ENCODE measurements around the gene MAN1C1.

MAN1C1 gene

GRCh38 chr1:25673962-25674806, 57.6 kb downstream of the MAN1C1 start:
- no peak for DNase-seq (ENCODE audit: low spot score)
- peaks cover 83% of the 10 kb centered on the region for H3K27me3 Mint-ChIP-seq (ENCODE audit: low read depth)
- peaks cover 7% of the 10 kb centered on the region for H3K9me3 Mint-ChIP-seq
- no peak overlapping the region for H3K27ac Mint-ChIP-seq
- peak overlapping the region; percentile 5 for H3K4me3 Mint-ChIP-seq
- H3K36me3 Mint-ChIP-seq (ENCODE audit: low read depth), result peaks cover 12% of the 10 kb centered on the region
- H3K4me1 Mint-ChIP-seq (ENCODE audit: low read depth), result peaks cover 58% of the 10 kb centered on the region

DNA sequence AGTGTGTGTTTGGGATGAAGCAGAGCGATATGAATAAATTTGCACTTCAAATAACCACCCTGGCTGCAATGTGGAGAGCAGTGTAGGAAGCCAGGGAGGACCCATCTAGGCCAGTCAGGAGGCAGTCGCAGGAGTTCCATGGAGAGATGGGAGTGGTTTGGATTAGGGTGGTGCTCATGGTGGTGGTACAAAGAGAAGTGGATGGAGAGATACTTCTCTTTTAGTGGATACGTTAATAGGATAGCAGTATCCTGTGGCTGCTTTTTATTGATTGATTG, 58.2 kb downstream of the MAN1C1 start:
- DNase-seq (ENCODE audit: low spot score), result no peak
- Mint-ChIP-seq H3K27me3 (ENCODE audit: low read depth) (peaks cover 85% of the 10 kb centered on the region), H3K36me3 (ENCODE audit: low read depth) (peaks cover 12% of the 10 kb centered on the region), H3K4me3 (peak overlapping the region; percentile 5), H3K9me3 (peaks cover 7% of the 10 kb centered on the region), H3K4me1 (ENCODE audit: low read depth) (peaks cover 56% of the 10 kb centered on the region), H3K27ac (no peak overlapping the region)

- peaks cover 12% of the 10 kb centered on the region for H3K36me3 Mint-ChIP-seq (ENCODE audit: low read depth)
- DNase-seq (ENCODE audit: low spot score), result peak; percentile 93
- H3K9me3 Mint-ChIP-seq, result peaks cover 7% of the 10 kb centered on the region
- H3K4me1 Mint-ChIP-seq (ENCODE audit: low read depth), result peaks cover 56% of the 10 kb centered on the region
- H3K4me3 Mint-ChIP-seq, result peak overlapping the region; percentile 66
- peaks cover 86% of the 10 kb centered on the region for H3K27me3 Mint-ChIP-seq (ENCODE audit: low read depth)
- H3K27ac Mint-ChIP-seq, result peak overlapping the region; percentile 29
These were observed 59.3 kb downstream of the MAN1C1 start for GRCh38 chr1:25675729-25676476.

DNA sequence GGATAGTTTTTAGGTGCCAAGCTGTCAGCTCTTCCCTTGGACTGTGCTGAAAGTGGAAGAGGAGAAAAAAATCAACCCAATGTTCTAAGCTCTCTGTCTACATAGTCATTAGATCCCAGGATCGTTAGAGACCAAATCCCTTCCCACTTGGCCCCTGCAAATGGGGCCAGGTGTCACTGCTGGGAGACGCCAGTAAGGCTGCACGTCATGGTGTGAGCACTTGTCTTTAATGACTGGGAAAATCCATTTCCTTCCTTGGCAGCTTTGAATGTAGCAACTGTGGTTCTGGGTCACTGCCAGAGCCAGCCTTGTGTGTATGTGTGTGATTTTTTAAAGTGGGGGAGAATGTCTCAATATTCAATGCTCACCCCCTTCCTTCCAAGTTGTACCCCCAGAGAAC, 59.9 kb downstream of the MAN1C1 start:
- no peak for DNase-seq (ENCODE audit: low spot score)
- Mint-ChIP-seq H3K36me3 (ENCODE audit: low read depth) (peaks cover 12% of the 10 kb centered on the region), H3K27me3 (ENCODE audit: low read depth) (peaks cover 86% of the 10 kb centered on the region), H3K4me3 (peak overlapping the region; percentile 66), H3K27ac (no peak overlapping the region), H3K9me3 (peaks cover 7% of the 10 kb centered on the region), H3K4me1 (ENCODE audit: low read depth) (peaks cover 56% of the 10 kb centered on the region)

DNA sequence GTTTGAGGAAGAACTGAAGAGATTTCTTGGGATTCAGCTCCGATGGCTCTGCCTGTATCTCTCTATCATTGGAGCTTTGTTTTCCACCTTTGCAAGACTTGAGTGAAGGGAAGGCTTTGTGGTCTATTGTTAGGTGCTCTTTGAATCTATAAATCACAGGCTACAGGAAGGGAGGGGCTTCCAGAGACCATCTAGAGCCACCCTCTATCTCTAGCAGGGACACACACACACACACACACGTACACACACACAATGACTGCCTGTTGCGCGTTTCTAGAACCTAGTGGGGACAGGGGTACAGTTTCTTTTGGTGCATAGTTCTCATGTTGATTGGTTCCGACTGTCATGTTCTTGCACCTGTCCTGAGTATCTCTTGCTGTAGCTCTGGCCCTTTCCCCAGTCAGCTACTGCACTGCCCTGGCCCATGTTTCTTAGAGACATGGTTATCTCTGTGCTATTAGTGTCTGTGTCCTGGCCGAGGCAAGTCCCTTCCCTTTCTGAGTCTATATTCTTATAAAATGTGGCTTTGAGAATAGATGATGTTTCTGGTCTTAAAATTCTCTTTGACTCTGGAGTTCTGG, 60.7 kb downstream of the MAN1C1 start:
- no peak overlapping the region for H3K27ac Mint-ChIP-seq
- H3K9me3 Mint-ChIP-seq, result peaks cover 5% of the 10 kb centered on the region
- no peak for DNase-seq (ENCODE audit: low spot score)
- H3K4me3 Mint-ChIP-seq, result peak overlapping the region; percentile 66
- peaks cover 86% of the 10 kb centered on the region for H3K27me3 Mint-ChIP-seq (ENCODE audit: low read depth)
- peaks cover 56% of the 10 kb centered on the region for H3K4me1 Mint-ChIP-seq (ENCODE audit: low read depth)
- H3K36me3 Mint-ChIP-seq (ENCODE audit: low read depth), result peaks cover 9% of the 10 kb centered on the region

DNA sequence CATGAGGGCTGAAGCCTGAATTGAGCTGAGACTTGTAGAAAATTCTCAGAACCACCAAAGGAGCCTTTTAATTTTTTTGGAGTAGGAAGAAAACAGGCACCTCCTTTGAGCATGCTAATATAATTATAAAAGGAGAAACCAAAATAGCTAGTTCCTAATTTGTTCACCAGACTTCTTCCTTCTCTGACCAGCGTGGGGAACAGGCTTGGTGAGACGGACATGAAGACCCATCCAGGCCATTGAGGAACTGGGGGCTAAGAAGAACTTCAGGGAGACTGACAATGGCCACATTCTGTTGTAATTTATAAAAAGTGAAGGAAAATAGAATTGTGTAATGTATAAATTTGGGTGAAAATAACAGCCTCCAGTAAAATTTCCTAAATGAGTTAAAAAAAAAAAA, 62.6 kb downstream of the MAN1C1 start:
- no peak overlapping the region for H3K27ac Mint-ChIP-seq
- H3K9me3 Mint-ChIP-seq, result no peaks in the 10 kb centered on the region
- no peak for DNase-seq (ENCODE audit: low spot score)
- peaks cover 43% of the 10 kb centered on the region for H3K4me1 Mint-ChIP-seq (ENCODE audit: low read depth)
- H3K36me3 Mint-ChIP-seq (ENCODE audit: low read depth), result peaks cover 2% of the 10 kb centered on the region
- no peak overlapping the region for H3K4me3 Mint-ChIP-seq
- peaks cover 82% of the 10 kb centered on the region for H3K27me3 Mint-ChIP-seq (ENCODE audit: low read depth)

GRCh38 chr1:25680701-25681100, 64.1 kb downstream of the MAN1C1 start:
- no peak overlapping the region for H3K27ac Mint-ChIP-seq
- DNase-seq (ENCODE audit: low spot score), result no peak
- peaks cover 87% of the 10 kb centered on the region for H3K27me3 Mint-ChIP-seq (ENCODE audit: low read depth)
- no peaks in the 10 kb centered on the region for H3K36me3 Mint-ChIP-seq (ENCODE audit: low read depth)
- no peaks in the 10 kb centered on the region for H3K9me3 Mint-ChIP-seq
- H3K4me1 Mint-ChIP-seq (ENCODE audit: low read depth), result peaks cover 28% of the 10 kb centered on the region
- no peak overlapping the region for H3K4me3 Mint-ChIP-seq

GRCh38 chr1:25682059-25682601, 65.5 kb downstream of the MAN1C1 start:
- DNase-seq (ENCODE audit: low spot score), result no peak
- Mint-ChIP-seq H3K9me3 (no peaks in the 10 kb centered on the region), H3K27ac (no peak overlapping the region), H3K4me3 (no peak overlapping the region), H3K36me3 (ENCODE audit: low read depth) (no peaks in the 10 kb centered on the region), H3K27me3 (ENCODE audit: low read depth) (peaks cover 83% of the 10 kb centered on the region), H3K4me1 (ENCODE audit: low read depth) (peaks cover 14% of the 10 kb centered on the region)

DNA sequence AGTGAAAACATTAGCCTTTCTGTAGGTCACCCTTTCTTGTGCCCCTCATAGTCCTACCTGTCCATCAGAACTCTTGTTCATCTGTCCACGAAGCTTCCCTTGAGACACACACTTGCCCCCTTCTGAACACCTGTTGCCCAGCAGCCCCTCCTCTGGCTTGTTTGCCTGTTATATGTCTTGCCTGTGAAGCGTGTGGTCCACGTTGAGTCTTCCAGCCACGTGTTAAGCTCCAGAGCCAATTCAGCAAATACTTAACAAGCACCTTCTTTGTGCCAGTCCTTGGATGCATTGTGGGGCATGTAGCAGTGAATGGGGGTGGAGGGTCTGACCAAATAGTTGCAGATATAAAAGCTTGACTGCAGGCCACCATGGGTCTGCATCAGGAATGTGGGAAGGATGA, 66.6 kb downstream of the MAN1C1 start:
- no peak overlapping the region for H3K4me3 Mint-ChIP-seq

DNA sequence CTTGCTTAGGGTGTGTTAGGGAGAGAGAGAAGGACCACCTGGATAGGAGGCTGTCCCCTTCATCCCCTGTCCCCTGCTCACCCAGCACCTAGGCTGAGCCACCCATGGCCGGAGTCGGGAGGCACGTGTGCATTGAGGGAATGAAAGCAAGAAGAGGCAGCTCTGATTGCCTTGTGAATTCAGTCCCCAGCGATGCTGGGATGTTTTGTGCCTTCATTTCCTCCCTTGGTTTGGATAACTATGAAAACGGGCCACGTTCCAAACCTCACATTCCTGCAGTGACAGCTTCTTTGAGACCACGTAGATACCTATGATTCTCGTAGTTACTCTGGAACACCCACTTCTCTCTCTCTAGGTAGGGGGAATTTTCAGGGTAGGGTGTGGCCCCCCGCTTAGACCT, 67.1 kb downstream of the MAN1C1 start:
- Mint-ChIP-seq H3K9me3 (no peaks in the 10 kb centered on the region), H3K36me3 (ENCODE audit: low read depth) (no peaks in the 10 kb centered on the region), H3K4me3 (no peak overlapping the region), H3K4me1 (ENCODE audit: low read depth) (peaks cover 1% of the 10 kb centered on the region), H3K27me3 (ENCODE audit: low read depth) (peaks cover 78% of the 10 kb centered on the region), H3K27ac (no peak overlapping the region)
- DNase-seq (ENCODE audit: low spot score), result no peak

More for the DNA sequence above, 66.6 kb downstream of the MAN1C1 start:
- no peaks in the 10 kb centered on the region for H3K9me3 Mint-ChIP-seq
- peaks cover 81% of the 10 kb centered on the region for H3K27me3 Mint-ChIP-seq (ENCODE audit: low read depth)
- peaks cover 6% of the 10 kb centered on the region for H3K4me1 Mint-ChIP-seq (ENCODE audit: low read depth)
- H3K27ac Mint-ChIP-seq, result no peak overlapping the region
- H3K36me3 Mint-ChIP-seq (ENCODE audit: low read depth), result no peaks in the 10 kb centered on the region
- DNase-seq (ENCODE audit: low spot score), result no peak

DNA sequence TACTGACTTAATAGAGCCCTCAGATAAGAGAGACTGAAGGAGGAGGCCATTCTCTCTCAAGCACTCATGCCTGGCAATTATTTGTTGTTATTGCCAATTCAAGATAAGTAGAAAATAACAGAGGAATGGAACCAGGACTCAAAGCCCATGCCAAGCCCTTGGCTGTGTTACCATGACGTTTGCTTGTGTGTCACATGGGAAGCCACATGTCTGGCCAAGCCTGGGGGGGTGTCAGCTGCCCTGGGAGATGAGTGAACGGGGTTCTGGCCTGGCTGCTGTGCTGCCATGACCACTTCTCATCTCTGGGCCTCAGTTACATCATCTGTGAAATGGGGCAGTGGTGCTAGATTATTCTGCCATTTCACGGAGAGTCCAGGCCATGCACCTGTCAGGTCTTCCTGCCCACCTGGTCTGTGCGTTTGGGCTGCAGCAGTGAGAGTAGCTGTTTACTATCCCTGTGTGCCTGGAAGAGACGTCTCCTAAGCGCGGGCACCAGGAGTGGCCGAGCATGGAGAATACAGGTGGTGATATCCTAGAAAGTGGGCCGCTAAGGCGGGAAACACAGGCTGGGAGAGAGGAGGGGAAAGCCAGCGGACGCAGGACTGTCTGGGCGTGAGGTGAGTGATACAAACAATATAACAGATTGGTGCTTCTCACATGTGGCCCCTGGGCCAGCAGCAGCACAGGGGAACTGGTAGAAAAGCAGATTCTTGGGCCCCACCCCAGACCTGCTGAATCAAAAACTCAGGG, 67.8 kb downstream of the MAN1C1 start:
- H3K9me3 Mint-ChIP-seq, result no peaks in the 10 kb centered on the region
- H3K27ac Mint-ChIP-seq, result no peak overlapping the region
- no peak overlapping the region for H3K4me3 Mint-ChIP-seq
- H3K27me3 Mint-ChIP-seq (ENCODE audit: low read depth), result peaks cover 78% of the 10 kb centered on the region
- no peaks in the 10 kb centered on the region for H3K36me3 Mint-ChIP-seq (ENCODE audit: low read depth)
- no peak for DNase-seq (ENCODE audit: low spot score)
- H3K4me1 Mint-ChIP-seq (ENCODE audit: low read depth), result no peaks in the 10 kb centered on the region

DNA sequence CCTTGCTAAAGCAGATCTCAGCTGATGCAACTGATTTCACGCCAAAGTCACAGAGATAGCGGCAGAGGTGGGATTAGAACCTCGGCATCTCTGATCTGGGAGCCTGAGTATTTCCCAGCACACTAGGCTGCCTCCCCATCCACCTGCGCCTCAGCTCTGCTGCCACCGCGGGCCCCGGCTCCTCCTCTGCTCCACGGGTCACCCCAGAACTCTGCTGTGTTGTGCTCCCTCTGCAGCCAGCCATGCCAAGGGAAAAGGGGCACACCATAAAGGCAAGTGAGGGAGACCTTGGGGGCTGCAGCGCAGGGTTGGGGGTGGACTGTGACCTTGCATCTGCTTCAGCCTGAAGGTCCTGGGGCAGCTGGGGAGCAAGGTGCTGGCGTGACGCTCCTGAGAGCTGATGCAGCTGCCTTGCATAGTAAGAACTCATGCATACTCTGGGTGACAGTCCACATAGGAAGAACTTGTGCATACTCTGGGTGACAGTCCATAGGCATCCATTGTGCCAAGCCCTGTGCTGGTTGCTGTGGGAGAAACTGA, 68.7 kb downstream of the MAN1C1 start:
- no peak overlapping the region for H3K27ac Mint-ChIP-seq
- peaks cover 77% of the 10 kb centered on the region for H3K27me3 Mint-ChIP-seq (ENCODE audit: low read depth)
- H3K4me1 Mint-ChIP-seq (ENCODE audit: low read depth), result no peaks in the 10 kb centered on the region
- H3K36me3 Mint-ChIP-seq (ENCODE audit: low read depth), result no peaks in the 10 kb centered on the region
- DNase-seq (ENCODE audit: low spot score), result no peak
- H3K9me3 Mint-ChIP-seq, result no peaks in the 10 kb centered on the region
- no peak overlapping the region for H3K4me3 Mint-ChIP-seq

GRCh38 chr1:25685938-25686665, 69.5 kb downstream of the MAN1C1 start:
- Mint-ChIP-seq H3K9me3 (no peaks in the 10 kb centered on the region), H3K4me3 (no peak overlapping the region), H3K4me1 (ENCODE audit: low read depth) (no peaks in the 10 kb centered on the region), H3K27ac (no peak overlapping the region), H3K27me3 (ENCODE audit: low read depth) (peaks cover 76% of the 10 kb centered on the region), H3K36me3 (ENCODE audit: low read depth) (no peaks in the 10 kb centered on the region)
- no peak for DNase-seq (ENCODE audit: low spot score)
